Neutrophil (primary cell): Measurements from ENCODE around the gene AP4S1.
"Not testable (repeated sequence)": the region's sequence is repeated elsewhere in the genome, so short reads cannot be mapped to it uniquely, and the experiment has no call there.

ENCODE experiments used
- H3K27ac ChIP-seq: fragments of 200-600 bp; sonication (generic); 2 replicates; pipeline ENCODE4 v1.5.1; 2016; ENCODE audit warnings: mild to moderate bottlenecking, moderate library complexity
- H3K27me3 ChIP-seq: fragments of 200-600 bp; sonication (generic); 2 replicates; pipeline ENCODE4 v1.6.0; 2016; ENCODE audit warnings: mild to moderate bottlenecking
- H3K36me3 ChIP-seq: fragments of 200-600 bp; sonication (generic); 2 replicates; pipeline ENCODE4 v1.5.1; 2017
- H3K4me1 ChIP-seq, 2 experiments: fragments of 200-600 bp in 1 of 2; sonication (generic) in 1 of 2; 1 replicate in 1 of 2; 2 replicates in 1 of 2; pipeline versions ENCODE4 v1.5.1 to v1.6.1; 2013 to 2016; ENCODE audit warnings: low read depth in 1 of 2, low read length in 1 of 2, mild to moderate bottlenecking in 1 of 2, moderate library complexity in 1 of 2; ENCODE audit not compliant: control insufficient read depth in 1 of 2, insufficient read depth in 1 of 2
- H3K4me3 ChIP-seq, 2 experiments: fragments of 200-600 bp in 1 of 2; sonication (generic) in 1 of 2; 1 replicate in 1 of 2; 2 replicates in 1 of 2; pipeline ENCODE4 v1.5.1; 2013 to 2016; ENCODE audit warnings: low read depth in 1 of 2, low read length in 1 of 2, mild to moderate bottlenecking in 1 of 2, moderate library complexity in 1 of 2
- H3K9me3 ChIP-seq: fragments of 200-600 bp; sonication (generic); 2 replicates; pipeline ENCODE4 v1.5.1; 2016
- CTCF ChIP-seq: fragments of 200-600 bp; sonication (generic); IDR thresholded peaks from 2 replicates; pipeline ENCODE4 v1.5.1; 2016; ENCODE audit warnings: antibody characterized with exemption

Gene AP4S1

GRCh38 chr14:31085027-31085426, 59.6 kb downstream of the AP4S1 start:
- TF ChIP-seq CTCF = no peak
- H3K27ac ChIP-seq = no peak overlapping the region
- H3K9me3 ChIP-seq = no peaks in the 10 kb centered on the region

DNA sequence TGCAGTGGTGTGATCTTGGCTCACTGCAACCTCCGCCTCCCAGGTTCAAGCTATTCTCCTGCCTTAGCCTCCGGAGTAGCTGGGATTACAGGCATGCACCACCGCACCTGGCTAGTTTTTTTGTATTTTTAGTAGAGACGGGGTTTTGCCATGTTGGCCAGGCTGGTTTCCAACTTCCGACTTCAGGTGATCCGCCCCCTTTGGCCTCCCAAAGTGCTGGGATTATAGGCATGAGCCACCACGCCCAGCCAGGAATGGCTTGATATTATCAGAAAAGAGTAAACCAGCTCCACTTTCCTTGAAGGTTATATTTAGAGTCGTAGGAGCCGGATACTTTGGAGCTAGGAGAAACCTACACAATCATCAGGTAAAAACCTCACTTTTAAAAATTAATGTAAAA, 61.0 kb downstream of the AP4S1 start:
- H3K27me3 ChIP-seq, H3K36me3 ChIP-seq, H3K4me3 ChIP-seq, H3K9me3 ChIP-seq, H3K27ac ChIP-seq: not testable (repeated sequence)
- peaks cover 10 to 11% of the 10 kb centered on the region in 2 experiments for H3K4me1 ChIP-seq

More at GRCh38 chr14:31085027-31085426, 59.6 kb downstream of the AP4S1 start:
- H3K4me3 ChIP-seq = no peak overlapping the region
- no peaks in the 10 kb centered on the region for H3K27me3 ChIP-seq
- no peaks in the 10 kb centered on the region for H3K36me3 ChIP-seq
- H3K4me1 ChIP-seq = no peaks in the 10 kb centered on the region

DNA sequence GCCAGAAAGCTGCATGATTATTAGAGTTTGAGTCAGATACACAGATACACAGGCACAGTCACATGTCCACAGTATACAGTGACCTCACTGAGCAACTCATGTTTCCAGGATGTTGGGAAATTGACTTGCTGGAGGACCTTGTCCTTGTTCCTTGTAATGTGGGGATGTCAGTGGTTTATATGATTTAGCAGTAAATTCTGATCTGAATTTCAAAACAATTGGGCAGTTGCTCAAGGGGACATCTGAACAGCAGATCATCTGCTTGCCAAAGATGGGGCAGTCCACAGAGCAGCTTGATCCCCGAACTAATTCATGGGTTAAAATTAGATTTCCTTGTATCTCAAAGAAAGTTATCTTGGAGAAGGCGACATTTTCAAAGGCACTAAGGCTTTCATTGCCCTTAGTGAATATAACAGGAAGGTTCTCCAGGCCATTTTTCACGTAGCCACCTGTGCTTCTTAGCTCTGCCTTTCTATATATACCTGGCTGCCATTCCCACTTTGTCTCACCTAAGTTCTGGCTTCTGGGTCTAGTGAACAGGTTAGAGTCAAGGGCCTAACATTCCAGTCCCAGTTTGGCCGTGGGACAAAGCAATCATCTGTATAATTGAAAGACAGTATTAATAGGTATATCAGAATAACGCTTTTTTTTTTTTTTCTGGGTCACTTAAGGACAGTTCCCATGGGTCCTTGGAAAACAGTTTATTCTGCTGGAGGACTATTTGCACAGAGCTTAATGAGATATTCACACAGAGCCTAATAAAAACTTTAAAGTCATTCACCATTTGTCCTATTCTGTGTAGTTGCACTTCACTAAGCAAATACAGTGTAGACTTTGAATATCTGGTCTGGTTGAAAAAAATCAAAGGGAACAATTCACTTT, 65.7 kb downstream of the AP4S1 start:
- no peaks in the 10 kb centered on the region for H3K27me3 ChIP-seq
- H3K27ac ChIP-seq = peak overlapping the region; percentile 54
- no peak for TF ChIP-seq CTCF
- H3K9me3 ChIP-seq = no peaks in the 10 kb centered on the region
- peaks cover 10 to 11% of the 10 kb centered on the region in 2 experiments for H3K4me1 ChIP-seq
- H3K36me3 ChIP-seq = no peaks in the 10 kb centered on the region
- no peak overlapping the region for H3K4me3 ChIP-seq

DNA sequence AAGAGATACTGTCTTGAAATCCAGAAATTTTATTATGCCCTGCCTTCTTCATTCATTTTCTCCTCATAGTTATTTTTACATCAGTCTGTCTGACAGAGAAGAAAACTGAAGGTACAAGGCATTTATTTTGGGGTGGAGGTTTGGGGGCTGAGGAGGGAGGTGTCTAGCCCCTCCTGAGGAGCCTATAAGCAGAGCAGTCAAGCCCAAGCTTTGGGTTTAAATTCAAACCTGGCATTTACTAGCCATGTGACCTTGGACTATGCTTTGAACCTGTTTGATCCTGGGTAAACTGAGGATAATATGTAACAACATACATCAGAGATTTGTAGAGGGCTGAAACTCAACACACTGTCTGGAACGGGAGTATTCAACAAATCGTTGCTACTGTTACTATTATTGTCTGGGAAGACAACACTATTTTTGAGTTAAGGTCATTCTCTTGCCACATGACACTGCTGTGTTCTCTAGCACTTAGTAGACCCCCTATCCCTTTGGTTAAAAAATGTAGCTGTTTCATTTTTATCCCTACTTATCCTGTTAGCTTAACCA, 66.8 kb downstream of the AP4S1 start:
- Histone ChIP-seq H3K4me1 (peaks cover 10 to 11% of the 10 kb centered on the region in 2 experiments), H3K36me3 (peaks cover 6% of the 10 kb centered on the region), H3K27ac (no peak overlapping the region), H3K27me3 (no peaks in the 10 kb centered on the region), H3K4me3 (no peak overlapping the region), H3K9me3 (no peaks in the 10 kb centered on the region)
- TF ChIP-seq CTCF = no peak

- H3K27me3 ChIP-seq, H3K4me3 ChIP-seq, H3K9me3 ChIP-seq, H3K27ac ChIP-seq: not testable (repeated sequence)
- Histone ChIP-seq H3K4me1 (peaks cover 10 to 11% of the 10 kb centered on the region in 2 experiments), H3K36me3 (peaks cover 25% of the 10 kb centered on the region)
Measured at GRCh38 chr14:31093884-31094839, 68.7 kb downstream of the AP4S1 start.

GRCh38 chr14:31095817-31096216, 70.4 kb downstream of the AP4S1 start:
- not testable (repeated sequence) for H3K9me3 ChIP-seq, H3K4me3 ChIP-seq, H3K27me3 ChIP-seq, H3K4me1 ChIP-seq, H3K27ac ChIP-seq
- peaks cover 41% of the 10 kb centered on the region for H3K36me3 ChIP-seq
